Lung (tissue), 16 donors: Measurements from ENCODE around the gene FFAR3. TPM values are rescaled to one million over a fixed set of nuclear protein-coding genes. Genes with fewer than 3 reads are reported as not detected.

Experiments used
- ATAC-seq: fragments of 200-7000 bp; cut with Tn5 transposase; one replicate; pipeline ENCODE4 v1.9.1; 2020; ENCODE audit warnings: moderate number of reproducible peaks; ENCODE audit not compliant: insufficient read depth, low FRiP score
- DNase-seq, 3 donors: peaks; one replicate each; pipeline ENCODE4 v3.0.0-alpha.2; 2013 to 2017
- H3K27ac ChIP-seq, 2 donors: one replicate each; pipeline ENCODE4 v1.5.1; 2013; ENCODE audit warnings: mild to moderate bottlenecking in 2 of 2, moderate library complexity in 2 of 2, control low read depth in 1 of 2, inconsistent platforms in 1 of 2, low read depth in 1 of 2, low read length in 1 of 2
- H3K27me3 ChIP-seq, 3 donors: one replicate each; pipeline ENCODE4 v1.5.1; 2013; ENCODE audit warnings: low read length in 2 of 3; ENCODE audit not compliant: control insufficient read depth in 3 of 3, insufficient read depth in 3 of 3
- H3K36me3 ChIP-seq, 4 donors: one replicate each; pipeline ENCODE4 v1.5.1; 2013; ENCODE audit warnings: low read length in 4 of 4, mild to moderate bottlenecking in 1 of 4, moderate library complexity in 1 of 4; ENCODE audit not compliant: control insufficient read depth in 4 of 4, insufficient read depth in 4 of 4
- H3K4me1 ChIP-seq, 5 donors: one replicate each; pipeline ENCODE4 v1.5.1; 2013; ENCODE audit warnings: low read length in 5 of 5, mild to moderate bottlenecking in 2 of 5, moderate library complexity in 1 of 5; ENCODE audit not compliant: control insufficient read depth in 5 of 5, insufficient read depth in 5 of 5
- H3K4me3 ChIP-seq: one replicate; pipeline ENCODE4 v1.5.1; 2013; ENCODE audit warnings: mild to moderate bottlenecking, control low read depth, moderate library complexity
- H3K9ac ChIP-seq, 2 donors: one replicate each; pipeline ENCODE4 v1.5.1; 2013; ENCODE audit warnings: low read length in 2 of 2, control low read depth in 1 of 2; ENCODE audit not compliant: insufficient read depth in 1 of 2
- H3K9me3 ChIP-seq, 4 donors: one replicate each; pipeline ENCODE4 v1.5.1; 2013; ENCODE audit warnings: low read length in 3 of 4, mild to moderate bottlenecking in 1 of 4, moderate library complexity in 1 of 4; ENCODE audit not compliant: control insufficient read depth in 4 of 4, insufficient read depth in 3 of 4
- WGBS, 2 donors: extraction: QIAGEN DNeasy Blood & Tissue Kit; methylation state at CpG; one replicate each; pipeline ENCODE4 v1.1.7; 2013; 5-methylcytosine and 5-hydroxymethylcytosine counted together
- long read RNA-seq, 5 donors: transcript quantifications; one replicate each; lab custom pipeline, GENCODE V29; 2026
- polyA plus RNA-seq, 2 donors: library from polyadenylated mRNA; stranded (reverse); fragments of 200-250 nt; gene quantifications; one replicate each; pipeline ENCODE4 v1.2.1, GENCODE V29; 2013
- total RNA-seq, 2 donors: library from RNA; depleted of rRNA in 1 of 2; stranded (reverse); fragments of >200 nt in 1 of 2; gene quantifications; one replicate each; pipeline ENCODE4 v1.2.1, GENCODE V29; 2014 to 2021
- TF ChIP-seq, protein P1 (sequence below): IDR thresholded peaks from 2 replicates; pipeline ENCODE4 v1.5.1; 2012; ENCODE audit warnings: mild to moderate bottlenecking; ENCODE audit errors: control extremely low read depth, extremely low read depth
- donor health status: control.
- donor health status: control.
- donor health status: Bipolar disorder and iron deficiency.
- donor health status: healthy.
- donor health status: DM: yes; HTN: yes; CAD: no.

FFAR3 gene, protein sequence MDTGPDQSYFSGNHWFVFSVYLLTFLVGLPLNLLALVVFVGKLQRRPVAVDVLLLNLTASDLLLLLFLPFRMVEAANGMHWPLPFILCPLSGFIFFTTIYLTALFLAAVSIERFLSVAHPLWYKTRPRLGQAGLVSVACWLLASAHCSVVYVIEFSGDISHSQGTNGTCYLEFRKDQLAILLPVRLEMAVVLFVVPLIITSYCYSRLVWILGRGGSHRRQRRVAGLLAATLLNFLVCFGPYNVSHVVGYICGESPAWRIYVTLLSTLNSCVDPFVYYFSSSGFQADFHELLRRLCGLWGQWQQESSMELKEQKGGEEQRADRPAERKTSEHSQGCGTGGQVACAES
- total RNA-seq (under 1 TPM; 0.26 to 0.55 TPM), polyA plus RNA-seq (10 to 100 TPM in 1 of 2 donors, under 1 TPM in 1; 0.06 to 20.9 TPM)
- long read RNA-seq, donor 1: 0 reads
- long read RNA-seq, donor 2: 0 reads
- long read RNA-seq, donor 3: 0 reads
- long read RNA-seq, donor 4: 0 reads
- long read RNA-seq, donor 5, partial matches to known transcripts: 0 of 1 reads
- long read RNA-seq, donor 5, other reads (novel, unspliced or antisense): 0 of 1 reads

- TF ChIP-seq, protein P1, sequence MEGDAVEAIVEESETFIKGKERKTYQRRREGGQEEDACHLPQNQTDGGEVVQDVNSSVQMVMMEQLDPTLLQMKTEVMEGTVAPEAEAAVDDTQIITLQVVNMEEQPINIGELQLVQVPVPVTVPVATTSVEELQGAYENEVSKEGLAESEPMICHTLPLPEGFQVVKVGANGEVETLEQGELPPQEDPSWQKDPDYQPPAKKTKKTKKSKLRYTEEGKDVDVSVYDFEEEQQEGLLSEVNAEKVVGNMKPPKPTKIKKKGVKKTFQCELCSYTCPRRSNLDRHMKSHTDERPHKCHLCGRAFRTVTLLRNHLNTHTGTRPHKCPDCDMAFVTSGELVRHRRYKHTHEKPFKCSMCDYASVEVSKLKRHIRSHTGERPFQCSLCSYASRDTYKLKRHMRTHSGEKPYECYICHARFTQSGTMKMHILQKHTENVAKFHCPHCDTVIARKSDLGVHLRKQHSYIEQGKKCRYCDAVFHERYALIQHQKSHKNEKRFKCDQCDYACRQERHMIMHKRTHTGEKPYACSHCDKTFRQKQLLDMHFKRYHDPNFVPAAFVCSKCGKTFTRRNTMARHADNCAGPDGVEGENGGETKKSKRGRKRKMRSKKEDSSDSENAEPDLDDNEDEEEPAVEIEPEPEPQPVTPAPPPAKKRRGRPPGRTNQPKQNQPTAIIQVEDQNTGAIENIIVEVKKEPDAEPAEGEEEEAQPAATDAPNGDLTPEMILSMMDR: no peak
- peak; percentile 78 to 93 (median 91) for DNase-seq
- no peaks in the 10 kb centered on the region for H3K27me3 ChIP-seq
- H3K27ac ChIP-seq: no peak within 1 kb of the TSS
- no peaks in the 10 kb centered on the region for H3K36me3 ChIP-seq
- no peak within 1 kb of the TSS for H3K4me3 ChIP-seq
- peak; percentile 41 for ATAC-seq
- no peak within 1 kb of the TSS for H3K9ac ChIP-seq
- H3K4me1 ChIP-seq: peaks cover 0 to 37% (median 5%) of the 10 kb centered on the region in 5 donors
- WGBS, 2 donors: 22 to 25% methylated on average over 18 of the region's 18 CpGs
- H3K9me3 ChIP-seq: no peaks in the 10 kb centered on the region
These were observed at the start of gene FFAR3 for GRCh38 chr19:35357867-35358573. TSS of gene FFAR3 (plus strand) at chr19:35358460. CDS start at chr19:35358891, 431 bp downstream.

DNA sequence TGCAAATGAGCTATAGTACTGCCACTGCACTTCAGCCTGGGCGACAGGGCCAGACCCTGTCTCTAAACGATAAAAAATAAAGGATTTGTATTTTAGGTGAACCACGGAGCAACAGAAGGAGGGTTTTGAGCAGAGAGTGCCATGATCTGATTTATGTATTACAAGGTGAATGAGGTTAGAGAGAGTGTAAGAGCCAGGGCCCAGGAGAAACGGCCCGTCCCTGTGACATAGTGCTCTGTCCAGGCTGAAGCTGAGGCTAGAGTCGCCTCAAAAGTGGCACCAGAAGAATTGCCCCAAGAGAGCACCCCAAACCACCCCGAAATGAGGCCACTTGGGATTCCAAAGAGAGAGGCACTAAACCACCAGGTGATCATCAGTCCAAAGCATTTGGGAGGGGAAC lies 49.4 kb upstream of the FFAR3 start:
- no peak overlapping the region for H3K27ac ChIP-seq
- 74 to 91% methylated on average over 7 of the region's 7 CpGs for WGBS, 2 donors

DNA sequence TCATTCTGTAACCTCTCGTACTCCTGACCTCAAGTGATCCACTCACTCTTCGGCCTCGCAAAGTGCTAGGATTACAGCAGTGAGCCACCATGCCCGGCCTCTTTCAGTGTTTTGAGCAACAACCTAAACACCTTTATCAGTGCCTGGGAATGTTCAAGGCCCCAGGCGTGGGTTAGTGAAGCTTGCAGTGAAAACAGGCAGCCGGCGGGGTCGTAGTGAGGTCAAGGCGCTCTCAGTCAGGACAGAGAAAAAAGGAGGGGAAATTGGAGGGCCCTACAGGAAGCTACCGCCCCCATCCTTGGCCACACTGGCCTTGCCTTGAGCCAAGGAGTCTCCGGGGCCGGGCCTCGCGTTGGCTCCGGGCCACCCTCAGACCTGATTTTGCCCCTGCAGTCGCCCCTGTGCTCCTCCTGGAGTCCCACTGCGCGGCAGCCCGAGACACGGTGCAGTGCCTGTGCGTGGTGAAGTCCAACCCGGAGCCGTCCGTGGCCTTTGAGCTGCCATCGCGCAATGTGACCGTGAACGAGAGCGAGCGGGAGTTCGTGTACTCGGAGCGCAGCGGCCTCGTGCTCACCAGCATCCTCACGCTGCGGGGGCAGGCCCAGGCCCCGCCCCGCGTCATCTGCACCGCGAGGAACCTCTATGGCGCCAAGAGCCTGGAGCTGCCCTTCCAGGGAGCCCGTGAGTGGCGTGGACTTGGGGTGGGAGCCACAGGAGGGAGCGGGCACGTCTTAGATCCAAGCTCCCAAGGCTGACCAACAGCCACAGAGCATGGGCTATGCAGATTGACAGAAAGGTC lies 48.6 kb upstream of the FFAR3 start:
- Histone ChIP-seq H3K36me3 (no peaks in the 10 kb centered on the region), H3K9ac (peak overlapping the region; percentile 11 to 16), H3K4me1 (peaks cover 0 to 49% (median 25%) of the 10 kb centered on the region in 5 donors), H3K27ac (no peak overlapping the region), H3K27me3 (no peaks in the 10 kb centered on the region), H3K4me3 (no peak overlapping the region), H3K9me3 (peaks cover 0 to 3% (median 0%) of the 10 kb centered on the region in 4 donors)
- TF ChIP-seq, protein P1: no peak
- ATAC-seq (peak; percentile 22), DNase-seq (peak; percentile 87 to 94 (median 93))
- WGBS, 2 donors: 69 to 78% methylated on average over 46 to 47 of the region's 47 CpGs

More for the DNA sequence above, 49.4 kb upstream of the FFAR3 start:
- Histone ChIP-seq H3K9me3 (peaks cover 0 to 3% (median 0%) of the 10 kb centered on the region in 4 donors), H3K9ac (no peak overlapping the region), H3K36me3 (no peaks in the 10 kb centered on the region), H3K27me3 (no peaks in the 10 kb centered on the region), H3K4me1 (peaks cover 0 to 49% (median 25%) of the 10 kb centered on the region in 5 donors), H3K4me3 (no peak overlapping the region)
- ATAC-seq (no peak), DNase-seq (no peak)
- TF ChIP-seq, protein P1: no peak
